COLO668 (cell line): Measurements from ENCODE around the gene C8G.

ENCODE experiments used
- DNase-seq: peaks from one replicate; lab custom pipeline; 2025; ENCODE audit not compliant: unreplicated experiment; lab: John Stamatoyannopoulos, UW

Gene C8G

GRCh38 chr9:136980669-136981478 is 35.8 kb downstream of the C8G start:
- DNase-seq: no peak

- no peak for DNase-seq
These were observed 36.7 kb downstream of the C8G start for GRCh38 chr9:136981588-136982231.

DNA sequence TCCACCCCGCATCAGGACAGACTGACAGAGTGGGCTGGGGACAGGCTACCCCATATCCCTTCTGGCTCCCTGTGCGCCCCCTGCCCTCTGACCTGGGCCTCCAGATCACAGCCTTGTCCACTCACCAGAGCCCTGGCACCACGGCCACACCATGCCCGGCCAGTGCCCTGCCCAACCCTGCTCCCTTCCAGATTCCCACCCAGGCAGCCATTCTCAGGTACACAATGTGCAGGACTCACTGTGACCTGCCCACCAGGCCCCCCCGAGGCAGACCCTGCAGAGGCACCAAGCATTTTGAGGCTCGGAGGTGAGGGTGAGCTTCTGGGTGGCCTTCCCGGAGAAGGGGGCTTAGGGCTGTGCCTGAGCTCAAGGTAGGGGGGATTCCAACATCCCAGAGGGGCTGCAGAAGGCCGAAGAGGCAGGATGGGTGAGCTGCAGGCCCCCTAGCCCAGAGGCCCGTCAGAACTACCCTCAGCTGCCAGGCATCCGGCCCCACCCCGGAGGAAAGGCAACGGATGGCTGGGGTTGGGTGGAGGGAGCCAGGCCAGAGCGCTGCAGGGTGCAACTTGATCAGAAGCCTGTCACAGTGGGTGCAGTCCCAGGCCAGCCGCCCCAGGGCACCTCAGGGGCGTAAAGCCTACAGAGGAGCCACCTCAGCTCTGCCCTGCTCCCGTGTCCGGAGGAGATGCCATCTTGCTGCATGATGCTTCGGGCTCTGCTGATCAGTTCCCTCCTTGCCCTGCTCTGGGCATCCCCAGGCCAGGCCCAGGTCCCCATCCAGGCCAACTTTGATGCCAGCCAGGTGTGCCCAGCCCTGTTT is 37.4 kb downstream of the C8G start, which contains the start of gene LCNL1:
Gene LCNL1, plus strand, starts transcription at position 762 of the 820 bp plus-strand sequence. CDS start 594 bp downstream, outside the sequence.
- peak; percentile 31 for DNase-seq

DNA sequence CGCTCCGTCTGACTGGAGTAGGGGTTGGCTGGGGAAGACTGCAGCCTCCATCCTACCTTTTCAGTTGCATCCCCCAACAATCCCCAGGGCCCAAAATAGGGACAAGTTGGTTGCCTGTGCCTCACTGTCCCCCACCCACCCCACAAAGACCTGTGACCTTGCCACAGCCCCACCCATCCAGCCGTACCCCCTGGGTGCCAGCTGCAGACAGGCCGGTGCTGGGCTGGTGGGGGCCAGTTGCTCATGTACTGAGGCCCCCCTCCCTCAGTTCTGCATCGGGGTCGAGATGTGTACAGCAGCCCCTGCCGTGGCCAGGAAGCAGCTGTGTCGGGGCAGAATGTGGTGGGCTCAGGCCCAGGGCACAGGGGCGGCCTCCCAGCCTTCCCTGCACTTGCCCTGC is 38.1 kb downstream of the C8G start:
- no peak for DNase-seq

GRCh38 chr9:136983656-136984314 is 38.7 kb downstream of the C8G start:
- no peak for DNase-seq

DNA sequence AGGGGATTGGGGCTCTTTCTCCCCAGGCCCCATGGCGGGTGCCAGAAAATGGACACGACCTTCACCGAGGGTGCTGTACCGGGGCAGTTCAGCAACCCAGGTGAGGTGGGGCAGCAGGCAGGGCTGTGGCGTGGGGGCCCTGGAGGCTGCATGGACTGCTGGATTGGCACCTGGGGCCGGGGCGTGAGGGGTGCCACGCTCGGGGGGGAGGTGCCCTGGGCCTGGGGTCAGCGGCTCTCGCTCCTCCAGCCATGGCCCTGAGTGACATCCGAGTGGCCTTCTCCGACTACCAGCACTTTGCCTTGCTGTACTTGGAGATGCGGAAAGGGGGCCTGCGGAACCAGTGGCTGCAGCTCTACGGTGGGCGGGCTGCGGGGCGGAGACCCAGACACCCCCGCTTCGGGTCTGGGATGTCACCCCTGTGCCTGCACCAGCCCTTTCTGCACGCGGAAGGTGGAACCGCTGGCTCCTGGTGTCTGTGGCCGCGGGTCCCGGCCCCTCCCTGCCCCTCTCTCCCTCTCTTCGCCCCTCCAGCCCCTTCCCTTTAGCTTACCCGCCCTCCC is 39.5 kb downstream of the C8G start:
- DNase-seq: no peak

- no peak for DNase-seq
These were observed 40.1 kb downstream of the C8G start for GRCh38 chr9:136985027-136985602.

DNA sequence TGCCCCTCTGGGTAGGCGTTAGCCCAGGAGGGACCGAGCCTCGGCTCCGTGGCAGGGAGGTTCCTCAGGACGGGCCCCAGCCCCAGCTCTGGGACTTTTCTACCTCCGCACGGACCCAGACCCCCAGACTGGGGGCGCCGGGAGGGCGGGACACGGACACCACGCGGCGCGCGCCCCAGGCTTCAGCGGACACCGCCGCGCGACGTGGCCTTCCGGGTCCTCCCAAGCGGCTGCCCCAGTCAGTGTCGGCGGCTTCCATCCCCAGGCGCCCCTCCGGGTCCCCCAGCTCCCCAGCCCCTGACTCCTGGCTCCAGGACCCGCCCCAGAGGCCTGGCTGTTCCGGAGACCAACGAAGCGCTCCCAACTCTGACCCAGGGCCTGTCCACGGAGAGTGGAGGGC is 40.8 kb downstream of the C8G start:
- no peak for DNase-seq

GRCh38 chr9:136988872-136989271 is 43.8 kb downstream of the C8G start:
- no peak for DNase-seq

DNA sequence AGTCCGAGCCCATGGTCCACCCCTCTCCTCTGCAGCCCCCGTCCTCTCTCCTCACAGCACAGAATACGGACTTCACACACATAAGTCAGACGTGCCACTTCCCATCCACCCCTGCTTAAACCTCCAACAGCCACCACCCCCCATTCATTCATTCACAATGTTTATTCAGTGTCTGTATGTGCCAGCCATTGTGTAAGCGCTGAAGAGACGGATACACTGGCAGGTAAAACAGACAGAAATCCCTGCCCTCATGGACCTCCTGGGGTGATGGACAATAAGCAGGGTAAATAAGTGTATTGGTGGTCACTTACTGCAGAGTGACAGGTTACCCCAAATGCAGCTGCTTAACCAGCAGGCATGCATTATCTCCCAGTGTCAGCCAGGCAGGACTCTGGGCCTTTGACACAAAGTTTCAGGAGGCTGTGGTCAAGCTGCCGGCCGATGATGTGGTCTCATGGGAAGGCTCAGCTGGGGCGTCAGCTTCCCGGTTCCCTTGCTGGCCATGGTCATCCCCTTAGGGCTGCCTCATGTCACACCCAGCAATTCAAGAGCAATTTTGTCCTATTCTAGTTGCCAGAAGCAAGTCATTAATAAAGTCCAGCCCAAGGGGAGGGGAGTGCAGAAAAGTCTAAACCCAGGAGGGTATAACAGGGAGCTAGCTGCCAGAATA is 45.3 kb downstream of the C8G start:
- peak; percentile 81 for DNase-seq

GRCh38 chr9:136991993-136992818 is 47.2 kb downstream of the C8G start, which contains the start of gene PAXX:
PAXX (plus strand) TSS chr9:136992422; CDS start chr9:136992444, 22 bp downstream.
- DNase-seq: peak; percentile 94

GRCh38 chr9:136992819-136993369 is 47.9 kb downstream of the C8G start:
- no peak for DNase-seq

DNA sequence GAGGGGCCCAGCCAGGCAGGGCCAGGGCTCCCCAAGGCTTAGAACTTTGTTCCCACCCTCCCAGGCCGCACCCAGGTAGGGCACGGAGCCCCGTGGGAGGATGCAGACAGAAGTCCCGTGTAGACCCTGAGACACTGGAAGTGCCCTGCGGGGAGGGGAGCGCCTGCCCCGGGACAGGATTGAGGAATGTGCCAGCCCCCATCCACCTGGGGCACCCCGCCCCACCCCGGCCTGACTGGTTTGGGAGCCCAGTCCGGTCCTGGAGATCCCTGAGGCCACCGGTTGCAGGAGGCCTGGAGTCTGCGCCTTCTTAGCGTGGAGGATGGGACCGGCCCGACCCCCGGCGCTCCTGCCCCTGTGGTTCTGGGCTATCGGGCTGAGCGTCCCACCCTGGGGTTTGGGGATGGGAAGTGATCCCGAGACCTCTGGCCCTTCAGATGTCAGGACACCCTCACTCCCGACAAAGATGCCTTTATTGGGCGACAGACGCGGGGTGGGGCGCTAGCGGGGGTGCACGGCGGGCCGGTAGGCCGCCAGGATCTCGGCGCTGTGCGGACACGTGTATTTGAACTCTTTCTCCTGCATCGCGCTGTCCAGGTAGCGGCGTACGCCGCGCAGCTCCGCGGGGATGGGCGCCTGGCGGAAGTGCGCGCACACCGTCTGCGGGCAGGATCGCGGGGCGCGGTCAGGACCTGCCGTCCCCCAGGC is 49.3 kb downstream of the C8G start:
- no peak for DNase-seq

DNA sequence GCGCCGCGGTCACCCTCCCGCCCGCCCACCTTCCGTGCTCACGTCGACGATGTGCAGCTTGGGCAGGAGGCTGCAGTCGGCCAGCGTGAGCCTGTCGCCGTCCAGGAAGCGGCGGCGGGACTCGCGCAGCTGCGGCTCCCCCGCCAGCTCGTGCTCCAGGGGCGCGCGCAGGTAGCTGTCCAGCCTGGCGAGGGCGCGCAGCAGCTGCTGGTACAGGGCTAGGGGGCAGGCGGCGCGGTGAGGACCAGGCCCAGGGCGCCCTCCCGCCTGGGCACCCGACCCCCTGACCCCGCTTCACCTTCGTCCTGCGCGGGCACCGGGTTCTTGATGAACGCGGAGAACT is 49.8 kb downstream of the C8G start:
- DNase-seq: no peak

DNA sequence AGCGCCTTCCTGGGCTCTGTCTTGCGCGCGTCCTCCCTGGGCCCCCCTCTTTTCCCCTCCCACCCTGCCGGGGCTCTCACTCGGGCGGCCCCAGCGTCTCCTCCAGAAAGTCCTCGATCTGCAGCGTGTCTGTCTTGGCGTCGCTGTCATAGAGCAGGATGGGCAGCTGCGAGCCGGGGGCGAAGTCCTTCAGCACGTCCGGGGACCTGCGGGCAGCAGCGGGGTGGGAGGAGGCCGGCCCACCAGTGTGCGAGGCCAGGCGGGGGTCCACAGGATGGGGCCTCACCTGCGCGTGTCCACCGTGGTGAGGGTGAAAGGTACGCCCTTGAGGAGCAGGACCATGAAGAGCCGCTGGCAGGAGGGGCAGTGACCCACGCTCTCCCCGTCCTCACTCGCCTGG is 50.3 kb downstream of the C8G start:
- DNase-seq: no peak

DNA sequence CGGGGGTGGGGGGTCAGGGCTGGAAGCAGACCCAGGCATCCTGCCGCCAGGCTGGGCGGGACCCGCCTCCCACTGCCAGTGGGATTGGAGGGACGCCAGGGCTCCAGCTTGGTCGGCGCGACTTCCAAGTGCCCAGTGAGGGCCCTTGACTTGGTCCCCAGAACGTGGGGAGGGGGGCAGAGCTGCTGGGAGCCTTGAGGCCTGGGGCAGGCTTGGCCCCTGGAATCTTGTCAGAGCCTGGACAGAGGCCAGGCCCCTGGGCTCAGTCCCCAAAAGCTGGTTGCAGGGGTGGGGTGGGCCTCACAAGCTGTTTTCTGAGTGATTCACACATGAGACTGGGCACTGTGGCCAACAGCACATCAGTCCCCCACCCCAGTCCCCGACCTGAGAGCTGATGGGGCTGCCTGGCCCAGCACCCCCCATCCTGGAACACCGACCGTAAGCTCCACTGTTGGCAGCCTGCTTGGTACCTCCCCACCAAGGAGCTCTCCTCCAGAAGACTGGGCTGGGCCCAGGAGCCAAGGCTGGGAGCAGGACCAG is 50.8 kb downstream of the C8G start:
- no peak for DNase-seq
